ENCODE results near the gene ATP1B2.
"Not testable (repeated sequence)": the region's sequence is repeated elsewhere in the genome, so short reads cannot be mapped to it uniquely, and the experiment has no call there.

Gene ATP1B2

DNA sequence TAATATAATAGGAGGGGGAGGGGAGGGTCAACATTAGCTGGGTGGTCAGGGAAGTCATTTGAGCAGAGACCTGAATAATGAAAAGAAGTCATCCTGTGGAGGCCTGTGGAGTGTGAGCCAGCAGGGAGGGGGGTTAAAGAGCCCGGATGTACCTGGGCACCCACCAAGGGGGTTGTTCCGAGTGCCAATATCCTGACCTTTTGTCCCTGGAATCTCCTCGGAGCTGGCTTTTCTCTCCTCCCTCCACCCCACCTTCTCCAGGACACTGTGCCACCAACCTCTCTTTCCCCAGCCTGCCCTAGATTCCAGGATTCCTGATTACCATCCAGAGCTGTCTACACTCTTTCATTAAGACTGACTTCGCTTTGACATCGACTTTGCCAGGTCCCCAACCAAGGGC lies 14.6 kb upstream of the ATP1B2 start:
- DNase-seq (no peak), ATAC-seq (no peak)

DNA sequence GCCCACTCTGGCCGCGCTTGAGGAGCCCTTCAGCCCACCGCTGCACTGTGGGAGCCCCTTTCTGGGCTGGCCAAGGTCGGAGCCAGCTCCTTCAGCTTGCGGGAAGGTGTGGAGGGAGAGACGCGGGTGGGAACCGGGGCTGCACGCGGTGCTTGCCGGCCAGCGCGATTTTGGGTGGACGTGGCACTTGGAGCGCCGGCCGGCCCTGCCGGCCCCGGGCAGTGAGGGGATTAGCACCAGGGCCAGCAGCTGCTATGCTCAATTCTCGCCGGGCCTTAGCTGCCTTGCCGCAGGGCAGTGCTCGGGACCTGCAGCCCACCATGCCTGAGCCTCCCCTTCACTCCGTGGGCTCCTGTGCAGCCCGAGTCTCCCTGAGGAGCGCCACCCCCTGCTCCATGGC lies 9.9 kb upstream of the ATP1B2 start:
- ATAC-seq, result no peak
- no peak for DNase-seq

DNA sequence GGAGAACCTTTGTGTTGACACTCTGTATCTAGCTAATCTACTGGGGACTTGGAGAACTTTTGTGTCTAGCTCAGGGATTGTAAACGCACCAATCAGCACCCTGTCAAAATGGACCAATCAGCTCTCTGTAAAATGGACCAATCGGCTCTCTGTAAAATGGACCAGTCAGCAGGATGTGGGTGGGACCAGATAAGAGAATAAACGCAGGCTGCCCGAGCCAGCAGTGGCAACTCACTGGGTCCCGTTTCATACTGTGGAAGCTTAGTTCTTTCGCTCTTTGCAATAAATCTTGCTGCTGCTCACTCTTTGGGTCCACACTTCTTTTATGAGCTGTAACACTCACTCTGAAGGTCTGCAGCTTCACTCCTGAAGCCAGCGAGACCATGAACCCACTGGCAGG lies 9.1 kb upstream of the ATP1B2 start:
- not testable (repeated sequence) for DNase-seq, ATAC-seq

DNA sequence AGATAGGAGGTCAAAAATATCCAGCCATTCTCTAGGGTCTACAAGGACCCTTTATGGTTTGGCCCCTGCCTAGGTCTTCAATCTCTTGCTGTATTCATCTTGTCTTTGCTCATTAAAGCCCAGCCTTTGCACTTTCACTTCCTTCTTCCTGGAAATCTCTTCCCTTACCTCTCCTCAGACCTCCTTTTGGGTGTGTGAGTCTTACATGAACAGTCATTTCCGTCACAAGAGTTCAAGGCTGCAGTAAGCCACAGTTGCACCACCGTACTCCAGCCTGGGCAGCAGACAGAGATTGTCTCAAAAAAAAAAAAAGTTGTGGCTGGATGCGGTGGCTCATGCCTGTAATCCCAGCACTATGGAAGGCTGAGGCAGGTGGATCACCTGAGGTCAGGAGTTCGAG lies 6.0 kb upstream of the ATP1B2 start:
- no peak for DNase-seq
- ATAC-seq, result no peak

DNA sequence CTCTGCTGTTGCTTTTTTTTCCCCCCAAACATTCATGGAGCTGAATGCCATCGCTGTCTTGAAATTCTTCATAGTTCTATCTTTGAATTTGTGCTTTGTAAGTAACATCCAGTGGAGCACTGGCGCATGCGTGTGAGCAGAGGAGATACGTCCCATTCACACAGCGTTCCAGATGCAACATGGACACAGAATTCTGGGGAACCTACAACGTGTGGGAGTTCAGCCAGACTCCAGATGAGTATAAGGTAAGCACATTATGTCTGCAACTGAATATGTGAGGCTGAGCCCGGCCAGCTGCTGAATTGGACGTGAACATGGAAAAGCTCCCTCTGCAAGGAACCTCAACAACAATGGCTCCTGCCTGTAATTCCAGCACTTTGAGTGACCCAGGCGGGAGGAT lies 4.3 kb upstream of the ATP1B2 start:
- ATAC-seq, result no peak
- DNase-seq, result no peak

DNA sequence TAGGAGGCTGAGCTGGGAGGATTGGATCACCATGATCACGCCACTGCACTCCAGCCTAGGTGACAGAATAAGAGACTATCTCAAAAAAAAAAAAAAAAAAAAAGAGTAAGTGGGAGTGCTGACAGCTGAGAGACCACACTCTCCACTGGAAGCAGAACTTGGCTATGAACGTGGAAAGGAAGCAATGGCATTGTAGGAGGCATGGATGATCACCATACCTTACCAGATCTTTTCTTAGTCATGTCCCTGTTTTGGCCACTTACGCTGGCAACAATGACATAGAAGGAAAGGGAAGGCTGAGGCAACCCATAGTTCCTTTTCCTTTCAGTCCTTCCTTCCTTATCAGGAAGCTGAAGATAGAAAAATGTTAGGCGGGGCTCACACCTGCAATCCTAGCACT lies 3.7 kb upstream of the ATP1B2 start:
- no peak for DNase-seq

DNA sequence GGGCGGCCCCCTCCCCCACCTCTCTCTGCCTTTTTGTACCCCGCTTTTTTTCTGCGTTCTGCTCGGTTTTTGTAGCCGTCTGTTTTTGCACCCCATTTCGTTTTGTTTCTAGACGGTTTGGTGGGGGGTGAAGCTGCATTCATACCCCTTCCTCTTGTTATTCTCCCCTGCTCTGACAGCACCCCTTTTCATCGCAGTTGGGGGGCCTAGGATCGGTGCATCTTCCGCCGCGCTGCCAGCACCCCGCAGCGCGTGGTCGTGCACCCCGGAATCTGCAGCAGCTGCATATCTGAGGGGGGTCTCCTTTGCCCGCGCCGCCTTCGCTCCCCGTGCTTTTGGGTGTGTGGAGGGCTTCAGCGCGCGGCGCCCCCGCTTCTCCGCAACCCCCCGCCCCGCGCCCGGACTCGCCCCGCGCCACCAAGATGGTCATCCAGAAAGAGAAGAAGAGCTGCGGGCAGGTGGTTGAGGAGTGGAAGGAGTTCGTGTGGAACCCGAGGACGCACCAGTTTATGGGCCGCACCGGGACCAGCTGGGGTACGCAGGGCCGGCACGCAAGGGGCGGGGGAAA lies 455 bp downstream of the ATP1B2 start:
- no peak for ATAC-seq

More for the DNA sequence above, 3.7 kb upstream of the ATP1B2 start:
- no peak for ATAC-seq

DNA sequence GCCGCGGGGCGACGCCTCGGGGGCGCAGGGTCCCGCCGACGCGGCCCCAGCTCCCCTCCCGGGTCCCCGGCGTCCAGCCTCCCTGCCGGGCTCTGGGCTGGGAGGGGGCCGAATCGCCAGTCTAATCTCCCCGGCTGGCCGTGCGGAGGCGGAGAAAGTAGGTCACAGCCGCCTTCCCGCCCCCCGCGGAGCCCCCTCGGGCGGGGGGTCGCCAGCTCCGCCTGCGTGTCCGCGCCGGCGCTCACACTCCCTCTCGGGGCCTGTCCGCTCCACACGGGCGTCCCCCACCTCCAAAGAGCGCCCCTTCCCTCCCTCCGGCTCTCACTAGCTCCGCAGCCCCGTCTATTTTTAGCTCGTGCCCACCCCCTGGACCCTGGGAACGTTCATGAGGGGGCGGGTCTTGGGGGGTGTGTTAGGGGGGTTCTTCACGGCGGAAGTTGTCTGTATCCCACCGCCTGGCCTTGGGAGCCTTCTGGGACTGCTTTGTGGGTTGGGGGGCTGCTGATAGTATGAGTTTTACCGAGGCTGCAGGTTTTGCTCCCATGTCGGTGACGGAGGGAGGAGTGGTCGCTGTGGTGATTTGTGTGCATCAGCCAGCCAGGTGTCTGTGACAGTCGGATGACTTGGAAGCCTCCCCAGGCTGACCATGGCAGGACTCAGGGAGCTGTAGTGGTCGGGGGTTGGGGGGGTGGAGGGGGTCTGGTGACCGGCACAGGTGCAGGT lies 1.1 kb downstream of the ATP1B2 start:
- no peak for DNase-seq
- ATAC-seq, result no peak

More for the DNA sequence above, 455 bp downstream of the ATP1B2 start:
- no peak for DNase-seq

DNA sequence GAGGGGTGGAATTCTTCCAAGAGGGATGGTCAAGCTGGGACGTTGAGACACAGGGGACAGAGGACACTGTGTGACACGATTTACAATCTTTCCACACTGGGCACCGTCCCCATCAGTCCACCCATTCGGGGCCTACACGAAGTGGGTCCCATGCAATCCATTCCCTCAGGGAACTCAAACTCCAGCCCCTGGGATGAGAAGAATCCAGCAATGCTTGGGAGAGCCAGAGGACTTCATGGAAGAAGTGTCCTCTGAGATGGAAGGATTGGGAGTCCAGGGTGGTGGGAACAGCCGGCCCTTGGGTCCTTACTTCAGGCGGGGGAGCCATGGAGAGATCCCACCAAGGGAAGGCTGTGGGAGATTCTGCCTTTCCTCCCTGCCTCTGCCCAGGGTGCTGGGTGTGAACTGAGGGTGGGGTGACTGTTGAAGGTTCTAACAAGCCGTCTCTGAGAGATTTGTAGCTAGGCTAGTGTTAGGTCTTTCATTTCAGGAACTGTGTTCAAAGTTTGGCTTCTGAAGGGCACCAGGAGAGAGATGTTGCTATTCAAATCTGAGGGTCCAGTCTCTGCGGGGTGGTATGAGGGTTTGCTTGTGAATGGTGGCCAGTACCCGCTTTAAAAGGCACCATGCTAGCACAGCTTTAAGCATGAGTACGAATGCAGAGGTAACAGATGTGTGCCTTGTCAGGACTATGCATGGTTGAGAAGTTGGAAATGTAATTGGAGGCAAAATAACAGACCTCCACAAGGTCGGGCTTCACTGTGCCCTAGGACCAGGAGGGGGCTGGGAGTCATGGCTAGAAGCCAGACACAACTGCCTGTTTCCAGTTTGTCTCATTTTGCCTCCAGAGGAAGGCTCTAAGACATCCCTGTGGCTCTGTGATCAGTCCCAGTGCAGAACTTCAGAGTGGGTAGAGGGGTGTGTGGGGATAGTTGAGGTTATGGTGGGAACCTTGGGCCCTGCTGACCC lies 1.9 kb downstream of the ATP1B2 start:
- ATAC-seq, result no peak
- no peak for DNase-seq

DNA sequence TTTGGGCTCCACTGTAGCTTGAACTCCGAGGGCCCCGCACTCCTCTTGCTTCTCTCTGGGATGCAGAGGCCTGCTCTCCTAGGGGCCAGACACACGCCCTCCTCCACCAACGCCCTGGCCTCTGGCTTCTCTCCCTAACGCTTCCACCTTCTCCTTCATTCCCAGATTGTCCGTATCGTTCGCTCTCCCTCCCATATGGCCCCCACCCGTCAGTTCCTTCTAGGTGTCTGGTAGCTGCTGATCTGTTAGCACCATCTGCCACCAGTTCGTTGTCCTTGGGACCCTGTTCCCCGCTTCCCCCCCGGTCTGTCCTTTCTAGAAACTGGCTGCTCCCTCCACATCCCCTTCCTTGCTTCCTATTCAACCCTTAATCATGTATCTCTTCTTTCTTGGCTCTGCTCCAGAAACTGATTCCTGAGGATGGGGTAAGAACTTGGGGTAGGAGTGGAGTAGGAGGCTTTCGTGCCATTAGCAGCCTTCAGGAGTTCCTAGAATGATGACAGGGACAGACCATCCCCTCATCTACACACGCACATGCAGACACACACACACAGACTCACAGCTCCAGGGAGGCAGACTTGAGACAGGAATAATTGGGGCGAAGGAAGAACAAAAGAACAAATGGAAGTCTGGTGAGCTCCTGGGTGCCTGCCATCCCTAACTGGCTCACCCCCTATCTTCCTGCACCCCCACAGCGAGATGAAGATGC lies 4.3 kb downstream of the ATP1B2 start:
- DNase-seq (no peak), ATAC-seq (no peak)

DNA sequence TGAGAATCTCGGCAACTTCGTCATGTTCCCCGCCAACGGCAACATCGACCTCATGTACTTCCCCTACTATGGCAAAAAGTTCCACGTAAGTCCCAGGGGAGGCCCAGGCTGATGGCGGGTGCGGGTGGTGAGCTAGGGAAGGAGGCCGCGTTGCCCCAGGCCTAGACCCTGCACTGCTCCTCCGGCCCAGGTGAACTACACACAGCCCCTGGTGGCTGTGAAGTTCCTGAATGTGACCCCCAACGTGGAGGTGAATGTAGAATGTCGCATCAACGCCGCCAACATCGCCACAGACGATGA lies 4.8 kb downstream of the ATP1B2 start:
- ATAC-seq, result no peak

DNA sequence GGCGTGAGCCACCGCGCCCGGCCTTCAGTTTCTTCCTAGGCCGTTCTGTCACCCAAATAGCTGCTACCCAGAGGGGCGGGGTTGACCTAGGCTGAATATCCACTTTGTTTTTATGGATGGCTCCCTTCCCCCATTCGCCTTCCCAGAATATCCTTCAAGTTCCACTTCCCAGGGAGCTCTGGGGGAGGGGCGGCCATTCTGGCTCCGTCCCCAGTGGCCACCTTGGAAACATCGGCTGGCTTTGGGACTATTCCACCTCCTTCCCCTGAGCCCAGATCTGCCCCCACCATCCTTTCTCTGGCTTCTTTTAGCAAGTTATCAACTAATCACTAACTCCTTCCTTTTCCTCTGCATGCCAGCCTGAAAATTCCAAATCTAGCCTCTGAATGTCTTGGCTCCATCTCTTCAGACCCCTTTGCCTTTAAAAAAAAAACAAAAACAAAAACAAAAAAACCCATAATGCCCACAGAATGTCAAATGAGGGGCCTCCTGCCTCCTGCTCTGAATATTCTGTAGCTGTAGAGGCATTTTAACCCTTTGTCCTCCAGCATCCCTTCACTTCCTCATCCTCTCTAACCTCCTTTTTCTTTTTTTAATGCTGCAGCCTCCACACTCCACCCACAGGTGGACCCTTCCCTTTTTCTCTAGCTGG lies 6.4 kb downstream of the ATP1B2 start:
- no peak for ATAC-seq

More for the DNA sequence above, 4.8 kb downstream of the ATP1B2 start:
- DNase-seq, result no peak

DNA sequence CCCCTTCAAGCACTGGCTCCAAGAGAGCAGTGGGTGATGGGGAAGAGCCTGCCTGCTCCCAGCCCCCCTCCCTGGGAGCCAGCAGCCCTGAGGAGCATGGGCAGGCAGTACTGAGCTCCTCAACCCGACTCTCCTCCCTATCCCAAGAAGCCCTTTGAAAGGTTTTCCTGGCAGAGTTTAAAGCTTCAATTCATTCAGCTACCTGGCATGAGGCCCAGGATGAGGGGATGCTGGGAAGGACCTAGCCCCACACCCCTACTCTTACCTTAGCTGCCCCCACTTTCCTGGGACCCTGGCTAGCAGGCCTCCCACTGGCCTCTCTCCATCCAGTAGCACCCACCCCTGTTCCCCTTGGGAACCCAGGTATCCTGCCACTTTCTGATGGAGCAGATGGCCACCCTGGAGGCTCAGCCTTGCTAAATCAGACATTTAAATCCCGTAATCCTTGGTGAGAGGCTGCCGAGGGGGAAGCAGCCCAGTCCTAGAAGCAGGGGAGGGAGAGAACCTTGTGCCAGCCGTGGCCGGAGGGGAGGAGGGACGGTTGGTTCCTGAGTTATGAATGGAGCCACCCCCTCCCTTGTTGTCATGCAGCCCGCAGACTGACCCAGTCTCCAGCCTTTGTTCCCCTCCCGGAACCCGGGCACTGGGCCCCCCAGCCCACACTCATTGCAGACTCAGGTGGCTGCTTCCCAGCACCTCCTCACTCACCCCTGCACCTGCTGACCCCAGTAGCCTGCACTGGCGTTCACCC lies 17.1 kb downstream of the ATP1B2 start:
- no peak for ATAC-seq
- no peak for DNase-seq

More for the DNA sequence above, 6.4 kb downstream of the ATP1B2 start:
- no peak for DNase-seq

DNA sequence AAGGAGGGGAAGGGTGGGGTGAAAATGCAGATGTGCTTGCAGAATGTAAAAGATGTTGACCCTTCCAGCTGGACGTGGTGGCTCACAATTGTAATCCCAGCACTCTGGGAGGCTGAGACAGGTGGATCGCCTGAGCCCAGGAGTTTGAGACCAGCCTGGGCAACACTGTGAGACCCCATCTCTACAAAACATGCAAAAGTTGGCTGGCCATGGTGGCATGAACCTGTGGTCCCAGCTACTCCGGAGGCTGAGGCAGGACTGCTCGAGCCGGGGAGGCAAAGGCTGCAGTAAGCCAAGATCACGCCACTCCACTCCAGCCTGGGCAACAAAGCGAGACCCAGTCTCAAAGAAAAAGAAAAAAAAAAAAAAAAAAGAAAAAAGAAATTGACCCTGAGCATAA lies 17.8 kb downstream of the ATP1B2 start:
- ATAC-seq (no peak), DNase-seq (no peak)

DNA sequence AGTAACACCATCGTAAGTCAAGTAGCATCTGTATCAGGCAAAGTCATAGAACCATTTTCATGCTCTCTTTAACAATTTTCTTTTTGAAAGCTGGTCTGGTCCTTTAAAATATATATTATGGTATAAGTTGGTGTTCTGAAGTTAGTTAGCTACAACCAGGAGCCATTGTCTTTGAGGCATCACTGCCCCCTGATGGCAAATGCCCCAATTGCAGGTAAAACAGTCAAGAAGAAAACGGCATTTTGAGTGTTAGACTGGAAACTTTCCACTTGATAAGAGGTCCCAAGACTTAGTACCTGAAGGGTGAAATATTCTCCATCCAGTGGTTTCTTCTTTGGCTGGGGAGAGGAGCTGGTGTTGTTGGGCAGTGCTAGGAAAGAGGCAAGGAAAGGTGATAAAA lies 22.5 kb downstream of the ATP1B2 start:
- DNase-seq (peak; percentile 61), ATAC-seq (no peak)

DNA sequence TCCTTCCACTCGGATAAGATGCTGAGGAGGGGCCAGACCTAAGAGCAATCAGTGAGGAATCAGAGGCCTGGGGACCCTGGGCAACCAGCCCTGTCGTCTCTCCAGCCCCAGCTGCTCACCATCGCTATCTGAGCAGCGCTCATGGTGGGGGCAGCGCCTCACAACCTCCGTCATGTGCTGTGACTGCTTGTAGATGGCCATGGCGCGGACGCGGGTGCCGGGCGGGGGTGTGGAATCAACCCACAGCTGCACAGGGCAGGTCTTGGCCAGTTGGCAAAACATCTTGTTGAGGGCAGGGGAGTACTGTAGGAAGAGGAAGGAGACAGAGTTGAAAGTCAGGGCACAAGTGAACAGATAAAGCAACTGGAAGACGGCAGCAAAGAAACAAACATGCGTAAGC lies 24.2 kb downstream of the ATP1B2 start:
- ATAC-seq, result no peak
- no peak for DNase-seq

DNA sequence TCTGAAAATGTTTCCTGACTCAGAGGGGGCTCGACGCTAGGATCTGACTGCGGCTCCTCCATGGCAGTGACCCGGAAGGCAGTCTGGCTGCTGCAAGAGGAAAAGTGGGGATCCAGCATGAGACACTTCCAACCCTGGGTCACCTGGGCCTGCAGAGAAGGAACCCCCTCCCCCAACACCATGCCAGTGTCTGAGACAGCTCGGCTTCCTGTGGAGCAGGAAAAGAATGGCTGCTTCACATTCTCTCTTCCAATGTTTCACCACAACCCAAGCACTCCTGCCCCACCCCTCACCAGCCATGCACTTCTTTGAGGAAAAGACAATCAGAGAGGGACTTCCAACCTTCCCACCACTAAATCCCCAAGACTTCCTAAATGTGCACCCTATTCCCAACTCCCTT lies 25.8 kb downstream of the ATP1B2 start:
- DNase-seq, result no peak
- ATAC-seq, result no peak

DNA sequence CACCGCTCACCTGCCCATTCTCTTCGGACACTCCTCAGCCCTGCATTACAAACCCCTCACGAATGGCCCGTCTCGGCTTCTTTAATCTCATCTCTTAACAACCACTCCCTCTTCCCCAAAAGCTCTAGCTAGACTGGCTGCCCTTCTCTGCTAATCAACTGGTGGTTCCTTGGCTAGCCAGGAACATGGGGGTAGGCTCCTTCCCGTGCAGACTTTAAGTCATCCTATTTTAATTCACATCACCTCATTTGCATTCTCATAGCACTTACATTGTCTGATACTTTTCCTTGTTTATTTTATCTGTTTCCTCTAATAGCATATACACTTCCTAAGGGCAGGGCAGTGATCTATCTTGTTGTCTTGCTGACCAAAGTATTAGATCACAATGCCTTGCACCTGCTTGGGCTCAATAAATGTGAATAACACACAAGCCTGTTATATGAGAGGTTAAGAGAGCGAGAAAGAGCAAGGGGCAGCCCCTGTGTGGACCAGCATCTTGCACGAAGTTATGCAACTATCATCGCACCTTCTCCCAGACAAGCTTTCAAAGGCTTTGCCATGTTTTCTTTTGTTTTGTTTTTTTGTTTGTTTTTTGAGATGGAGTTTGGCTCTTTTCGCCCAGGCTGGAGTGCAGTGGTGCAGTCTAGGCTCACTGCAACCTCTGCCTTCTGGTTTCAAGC lies 26.8 kb downstream of the ATP1B2 start:
- no peak for DNase-seq
- no peak for ATAC-seq

DNA sequence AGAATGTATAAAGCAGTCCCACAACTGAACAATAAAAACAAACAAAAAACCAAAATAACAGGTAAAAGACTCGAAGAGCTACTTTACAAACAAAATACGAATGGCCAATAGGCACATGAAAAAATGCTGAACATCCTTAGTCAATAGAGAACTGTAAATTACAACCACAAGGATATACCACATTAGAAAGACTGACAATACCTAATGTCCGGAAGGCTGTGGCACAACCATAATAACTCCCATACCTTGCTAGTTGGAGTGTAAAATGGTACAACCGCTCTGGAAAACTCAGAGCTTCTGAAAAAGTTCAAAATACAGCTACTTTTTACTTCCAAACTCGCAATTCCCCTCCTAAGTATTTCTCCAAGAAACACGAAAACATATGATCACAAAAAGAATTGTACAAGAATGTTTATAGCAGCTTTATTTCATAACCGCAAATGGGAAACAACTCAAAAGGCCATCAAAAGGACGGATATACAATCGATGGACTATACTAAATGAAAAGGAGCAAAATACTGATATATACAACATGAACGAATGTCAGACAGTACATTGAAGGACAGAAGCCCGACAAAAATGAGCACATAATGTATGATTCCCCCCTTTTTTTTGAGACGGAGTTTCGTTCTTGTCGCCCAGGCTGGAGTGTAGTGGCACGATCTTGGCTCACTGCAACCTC lies 34.3 kb downstream of the ATP1B2 start:
- ATAC-seq (no peak), DNase-seq (no peak)

Measured in stimulated activated naive CD8-positive, alpha-beta T cell treated with anti-CD3 and anti-CD28 coated beads, Interleukin-15, Interleukin-2, amounts not matched to agents 100 U/mL and 50 U/mL, for 24 hours (primary cell).